OCI-LY3 (cell line): ENCODE data around the gene CACNA1C.

Experiments used
- CTCF ChIP-seq: fragments of 200-600, 300-600 bp; sonication (generic); IDR thresholded peaks from 2 replicates; pipeline ENCODE4 v1.5.1; 2014; ENCODE audit warnings: antibody characterized with exemption, low read length, low read depth
- EZH2phosphoT487 ChIP-seq: fragments of 200-600 bp; shearing (Covaris generic); IDR thresholded peaks from 2 replicates; pipeline ENCODE4 v1.6.1; 2018; ENCODE audit warnings: antibody characterized with exemption, mixed run types, low read depth

GRCh38 chr12:2354151-2354991 lies 301.6 kb downstream of the CACNA1C start:
- TF ChIP-seq CTCF (no peak), EZH2phosphoT487 (no peak)
